ENCODE results near the gene VIT.
A peak's percentile ranks its signal among the peaks of the same experiment; 100 is the strongest.

VIT gene

DNA sequence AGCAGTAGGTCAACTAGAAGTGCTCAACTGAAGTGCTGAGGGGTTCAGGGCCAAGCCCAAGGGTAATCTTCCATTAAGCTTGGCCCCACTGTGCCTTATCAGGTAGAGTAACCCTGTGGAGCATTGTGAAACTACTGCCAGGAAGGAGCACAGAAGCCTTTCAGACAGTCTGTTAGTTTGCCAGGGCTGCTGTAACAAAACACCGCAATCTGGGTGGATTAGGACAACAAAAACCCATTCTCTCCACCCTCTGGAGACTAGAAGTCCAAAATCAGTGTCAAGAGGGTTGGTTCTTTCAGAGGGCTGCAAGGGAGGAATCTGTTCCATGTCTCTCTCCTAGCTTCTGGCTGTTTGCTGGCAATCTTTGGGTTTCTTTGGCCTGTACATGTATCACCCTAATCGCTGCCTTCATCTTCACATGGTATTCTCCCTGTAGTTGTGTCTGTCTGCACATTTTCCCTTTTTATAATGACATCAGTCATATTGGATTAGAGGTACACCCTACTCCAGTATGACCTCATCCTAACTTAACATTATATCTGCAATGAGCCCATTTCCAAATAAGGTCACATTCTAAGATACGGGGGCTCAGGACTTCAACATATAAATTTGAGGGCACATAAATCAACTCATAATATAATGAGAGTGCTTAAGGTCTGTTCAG lies 21.2 kb downstream of the VIT start:
- TF ChIP-seq, protein P1, sequence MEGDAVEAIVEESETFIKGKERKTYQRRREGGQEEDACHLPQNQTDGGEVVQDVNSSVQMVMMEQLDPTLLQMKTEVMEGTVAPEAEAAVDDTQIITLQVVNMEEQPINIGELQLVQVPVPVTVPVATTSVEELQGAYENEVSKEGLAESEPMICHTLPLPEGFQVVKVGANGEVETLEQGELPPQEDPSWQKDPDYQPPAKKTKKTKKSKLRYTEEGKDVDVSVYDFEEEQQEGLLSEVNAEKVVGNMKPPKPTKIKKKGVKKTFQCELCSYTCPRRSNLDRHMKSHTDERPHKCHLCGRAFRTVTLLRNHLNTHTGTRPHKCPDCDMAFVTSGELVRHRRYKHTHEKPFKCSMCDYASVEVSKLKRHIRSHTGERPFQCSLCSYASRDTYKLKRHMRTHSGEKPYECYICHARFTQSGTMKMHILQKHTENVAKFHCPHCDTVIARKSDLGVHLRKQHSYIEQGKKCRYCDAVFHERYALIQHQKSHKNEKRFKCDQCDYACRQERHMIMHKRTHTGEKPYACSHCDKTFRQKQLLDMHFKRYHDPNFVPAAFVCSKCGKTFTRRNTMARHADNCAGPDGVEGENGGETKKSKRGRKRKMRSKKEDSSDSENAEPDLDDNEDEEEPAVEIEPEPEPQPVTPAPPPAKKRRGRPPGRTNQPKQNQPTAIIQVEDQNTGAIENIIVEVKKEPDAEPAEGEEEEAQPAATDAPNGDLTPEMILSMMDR (IDR thresholded peaks at IDR 0.05; ENCODE audit: control insufficient read depth, insufficient read depth, low read depth, low read length, missing control alignments): no peak
- DNase-seq (ENCODE audit: low read depth): no peak
- no peak overlapping the region for H3K4me3 ChIP-seq (ENCODE audit: control insufficient read depth, low read depth, low read length)

DNA sequence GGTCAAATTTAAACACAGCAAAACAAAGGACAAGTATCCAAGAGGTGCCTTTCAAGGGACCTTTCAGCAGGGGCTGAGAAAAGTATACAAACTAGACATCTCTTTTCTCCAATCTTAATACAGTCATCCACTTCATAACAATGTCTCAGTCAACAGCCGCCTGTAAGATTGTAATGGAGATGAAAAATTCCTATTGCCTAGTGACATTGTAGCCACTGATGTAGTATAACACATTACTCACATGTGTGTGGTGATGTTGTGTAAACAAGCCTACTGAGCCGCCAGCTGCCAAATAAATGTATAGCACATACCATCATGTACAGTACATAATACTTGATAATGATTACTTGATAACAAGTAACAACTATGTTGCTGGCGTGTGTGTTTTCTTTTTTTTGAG lies 31.0 kb downstream of the VIT start:
- no peak overlapping the region for H3K4me3 ChIP-seq (ENCODE audit: control insufficient read depth, low read depth, low read length)
- TF ChIP-seq, protein P1 (IDR thresholded peaks at IDR 0.05; ENCODE audit: control insufficient read depth, insufficient read depth, low read depth, low read length, missing control alignments): no peak
- DNase-seq (ENCODE audit: low read depth): no peak

DNA sequence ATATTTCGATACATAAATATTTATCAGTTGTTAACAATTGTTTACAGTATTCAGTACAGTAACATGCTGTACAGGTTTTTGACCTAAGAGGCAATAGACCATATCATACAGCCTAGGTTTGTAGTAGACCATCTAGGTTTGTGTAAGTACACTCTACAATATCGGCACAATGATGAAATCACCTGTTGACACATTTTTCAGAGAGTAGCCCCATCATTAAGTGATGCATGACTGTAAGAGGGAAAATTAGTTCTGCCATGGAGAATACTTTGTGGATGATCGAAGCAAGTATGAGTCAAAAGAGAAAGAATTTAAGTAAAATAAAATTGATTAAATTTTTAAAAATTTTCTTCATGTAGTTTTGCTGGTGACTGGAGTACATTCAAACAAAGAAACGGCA lies 32.6 kb downstream of the VIT start:
- TF ChIP-seq, protein P1 (IDR thresholded peaks at IDR 0.05; ENCODE audit: control insufficient read depth, insufficient read depth, low read depth, low read length, missing control alignments): no peak
- no peak overlapping the region for H3K4me3 ChIP-seq (ENCODE audit: control insufficient read depth, low read depth, low read length)
- no peak for DNase-seq (ENCODE audit: low read depth)

DNA sequence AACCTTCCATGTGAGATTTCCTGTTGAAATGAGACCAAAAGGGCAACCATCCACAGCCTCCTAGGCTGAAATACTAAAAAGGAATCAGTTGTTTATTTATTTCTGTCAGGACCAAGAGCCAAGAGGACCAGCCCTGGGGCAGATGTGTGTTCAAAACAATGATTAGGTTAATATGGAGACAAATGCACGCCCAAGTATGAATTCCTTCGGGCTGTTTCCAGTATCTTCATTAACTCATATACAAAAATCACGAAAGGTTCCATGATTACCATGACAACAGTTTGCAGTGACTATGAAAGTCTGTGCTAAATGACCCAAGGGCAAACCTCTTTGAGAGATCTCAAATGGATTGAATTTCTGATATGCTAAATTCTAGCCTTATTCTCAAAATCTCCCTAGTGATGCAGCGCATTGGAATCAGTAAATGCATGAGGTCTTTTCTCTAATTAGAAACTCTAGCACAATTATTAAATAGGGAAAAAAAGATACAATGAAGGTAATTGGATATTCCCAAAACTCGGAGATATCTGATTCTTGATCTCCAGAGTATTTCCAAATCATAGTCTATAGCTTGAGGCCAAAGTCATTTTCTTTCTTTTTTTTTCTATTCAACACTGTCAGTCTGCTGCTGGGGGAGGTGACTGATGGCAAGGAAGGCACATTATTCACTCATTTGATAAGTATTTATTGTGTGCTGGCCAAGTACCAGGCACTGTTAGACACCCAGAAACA lies 35.6 kb downstream of the VIT start:
- no peak overlapping the region for H3K4me3 ChIP-seq (ENCODE audit: control insufficient read depth, low read depth, low read length)
- TF ChIP-seq, protein P1 (IDR thresholded peaks at IDR 0.05; ENCODE audit: control insufficient read depth, insufficient read depth, low read depth, low read length, missing control alignments): no peak
- peak; percentile 52 for DNase-seq (ENCODE audit: low read depth)

DNA sequence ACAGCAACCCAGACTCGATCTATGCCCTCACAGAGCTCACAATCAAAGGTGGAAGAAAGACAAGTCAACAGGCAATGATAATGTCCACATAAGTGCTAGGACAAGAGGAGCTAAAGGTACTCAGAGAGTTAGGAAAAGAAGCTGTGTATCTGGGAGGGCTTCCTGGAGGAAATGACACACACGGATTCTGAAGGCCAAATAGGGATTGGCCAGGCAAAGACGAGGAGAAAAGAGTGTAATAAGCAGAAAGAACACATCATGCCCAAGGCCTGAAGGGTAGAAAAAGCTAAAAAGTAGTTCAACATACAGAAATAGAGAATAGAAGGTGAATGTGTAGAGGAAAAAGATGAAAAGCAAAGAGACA lies 36.1 kb downstream of the VIT start:
- TF ChIP-seq, protein P1 (IDR thresholded peaks at IDR 0.05; ENCODE audit: control insufficient read depth, insufficient read depth, low read depth, low read length, missing control alignments): no peak
- no peak overlapping the region for H3K4me3 ChIP-seq (ENCODE audit: control insufficient read depth, low read depth, low read length)
- DNase-seq (ENCODE audit: low read depth): no peak

DNA sequence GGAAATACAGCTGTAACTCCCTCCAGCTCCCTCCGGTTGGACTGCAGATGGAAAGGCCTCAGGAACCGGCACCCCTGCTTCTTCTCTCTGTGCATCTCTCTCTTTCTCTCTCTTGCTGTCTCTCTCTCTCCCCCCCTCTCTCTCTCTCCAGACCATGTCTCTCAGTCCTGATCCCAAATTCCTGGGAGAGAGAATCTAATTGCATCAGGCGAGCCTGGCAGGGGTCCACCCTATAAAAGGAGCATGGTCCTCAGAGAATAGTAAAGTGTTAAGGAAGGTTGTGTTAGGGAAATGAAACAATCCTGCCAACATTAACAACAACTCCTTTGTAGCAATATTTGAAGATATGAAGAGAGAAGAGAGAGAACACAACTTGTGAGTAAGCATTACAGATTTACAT lies 36.7 kb downstream of the VIT start:
- no peak for DNase-seq (ENCODE audit: low read depth)
- no peak overlapping the region for H3K4me3 ChIP-seq (ENCODE audit: control insufficient read depth, low read depth, low read length)
- TF ChIP-seq, protein P1 (IDR thresholded peaks at IDR 0.05; ENCODE audit: control insufficient read depth, insufficient read depth, low read depth, low read length, missing control alignments): no peak

Data from AG09309 (cell line).